Measurements from ENCODE around the gene GADL1.

Gene GADL1

GRCh38 chr3:30683769-30684168 lies 210.7 kb downstream of the GADL1 start:
- DNase-seq = no peak
- intact Hi-C loops (cut with DNase I) = no loop called here

DNA sequence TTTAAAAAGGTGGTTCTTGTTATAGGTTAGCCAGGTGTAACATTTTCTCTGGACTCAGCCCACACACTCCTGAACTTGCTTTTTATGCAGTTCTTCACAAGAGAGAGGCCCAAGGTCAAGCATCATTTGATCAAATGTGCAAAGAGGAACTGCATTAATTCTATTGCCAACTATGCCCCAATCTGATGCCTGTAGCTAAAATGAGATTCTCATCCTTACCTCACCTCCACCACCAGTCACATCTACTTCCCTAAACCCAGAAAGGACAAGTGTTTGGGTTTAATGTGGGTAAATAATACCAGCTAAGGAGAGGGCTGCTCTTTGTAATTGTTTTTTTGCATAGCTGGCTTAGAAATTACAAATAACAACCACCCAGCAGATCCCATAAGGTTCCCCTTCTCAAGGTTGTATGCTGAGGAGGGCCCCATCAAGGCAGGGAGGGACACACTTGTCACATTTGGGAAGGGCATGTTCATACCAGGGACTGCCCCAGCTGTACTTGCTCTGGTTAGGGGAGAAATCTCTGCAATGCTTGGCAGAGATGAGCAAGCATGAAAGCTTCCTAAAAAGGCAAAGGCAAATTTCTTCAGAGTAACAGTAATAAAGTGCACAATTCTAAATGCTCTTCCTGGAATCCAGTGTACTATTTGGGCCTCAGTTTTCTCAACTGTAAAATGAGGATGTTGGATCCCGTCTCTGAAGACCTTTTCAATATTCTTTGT lies 211.9 kb downstream of the GADL1 start:
- DNase-seq = no peak
- intact Hi-C loops (cut with DNase I) = no loop called here

GRCh38 chr3:30681649-30682211 lies 212.7 kb downstream of the GADL1 start:
- intact Hi-C loops (cut with DNase I) = no loop called here
- peak in 5 of 10 donors; percentile 31 to 86 (median 49) for DNase-seq

- intact Hi-C loops (cut with DNase I) = no loop called here
- DNase-seq = peak; percentile 39 to 96 (median 71)
These were observed 213.4 kb downstream of the GADL1 start for GRCh38 chr3:30680789-30681648.

DNA sequence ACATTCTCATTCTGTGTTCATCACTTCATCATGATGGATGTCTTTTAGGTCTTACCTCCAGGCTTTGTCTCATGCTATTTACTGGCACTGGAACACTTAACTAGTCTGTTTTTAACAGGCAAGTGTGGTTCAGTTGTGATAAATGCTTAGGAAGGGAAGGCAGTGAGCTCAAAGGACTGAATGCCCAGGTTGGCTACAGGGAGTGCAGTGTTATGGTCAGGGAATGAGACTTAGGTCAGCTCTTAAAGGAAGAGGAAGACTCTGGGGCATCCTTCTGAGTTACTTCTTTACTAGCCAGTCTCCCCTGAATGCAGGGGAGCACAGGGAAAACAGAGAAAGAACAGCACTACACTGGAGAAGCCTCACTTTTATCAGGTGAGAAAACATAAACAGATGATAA lies 215.4 kb downstream of the GADL1 start:
- intact Hi-C loops (cut with DNase I) = no loop called here
- no peak for DNase-seq

GRCh38 chr3:30677347-30677685 lies 217.1 kb downstream of the GADL1 start:
- intact Hi-C loops (cut with DNase I) = no loop called here
- DNase-seq = no peak

- intact Hi-C loops (cut with DNase I) = no loop called here
- no peak for DNase-seq
These were observed 217.8 kb downstream of the GADL1 start for GRCh38 chr3:30676424-30677346.

All from posterior cingulate gyrus (tissue), 11 donors.